Measurements from ENCODE around the gene IL13RA1. TPM values are rescaled to one million over a fixed set of nuclear protein-coding genes. Genes with fewer than 3 reads are reported as not detected.
A peak's percentile ranks its signal among the peaks of the same experiment; 100 is the strongest.
"Not testable (repeated sequence)": the region's sequence is repeated elsewhere in the genome, so short reads cannot be mapped to it uniquely, and the experiment has no call there.

Gene IL13RA1
- 24.7 and 24.8 TPM in 2 replicates for total RNA-seq (2014; rRNA removed; shearing (Covaris generic); ENCODE audit: low replicate concordance)

- Histone ChIP-seq H3K9me3 (no peaks in the 10 kb centered on the region), H3K27me3 (no peaks in the 10 kb centered on the region), H3K36me3 (no peaks in the 10 kb centered on the region), H3K4me3 (peak within 1 kb of the TSS; percentile 61)
- DNase-seq, result peak; percentile 82
Measured at GRCh38 chrX:118726887-118727685, at the start of gene IL13RA1. Gene IL13RA1, plus strand, starts transcription at chrX:118727606. Its CDS starts 33 bp downstream, at chrX:118727639.

GRCh38 chrX:118679290-118679689 lies 48.1 kb upstream of the IL13RA1 start:
- H3K4me3 ChIP-seq, result no peak overlapping the region
- no peaks in the 10 kb centered on the region for H3K27me3 ChIP-seq
- H3K36me3 ChIP-seq, result no peaks in the 10 kb centered on the region
- no peak for DNase-seq
- no peaks in the 10 kb centered on the region for H3K9me3 ChIP-seq

GRCh38 chrX:118682258-118683014 lies 45.0 kb upstream of the IL13RA1 start:
- no peaks in the 10 kb centered on the region for H3K9me3 ChIP-seq
- no peaks in the 10 kb centered on the region for H3K27me3 ChIP-seq
- H3K36me3 ChIP-seq, result no peaks in the 10 kb centered on the region
- DNase-seq, result no peak
- no peak overlapping the region for H3K4me3 ChIP-seq

GRCh38 chrX:118685393-118685792 lies 42.0 kb upstream of the IL13RA1 start:
- Histone ChIP-seq H3K36me3 (no peaks in the 10 kb centered on the region), H3K4me3 (no peak overlapping the region), H3K27me3 (no peaks in the 10 kb centered on the region), H3K9me3 (no peaks in the 10 kb centered on the region)
- DNase-seq, result no peak

GRCh38 chrX:118688935-118689334 lies 38.5 kb upstream of the IL13RA1 start:
- DNase-seq, result no peak
- H3K9me3 ChIP-seq, result no peaks in the 10 kb centered on the region
- H3K27me3 ChIP-seq, result no peaks in the 10 kb centered on the region
- no peaks in the 10 kb centered on the region for H3K36me3 ChIP-seq
- H3K4me3 ChIP-seq, result no peak overlapping the region

GRCh38 chrX:118693843-118694242 lies 33.6 kb upstream of the IL13RA1 start:
- no peak for DNase-seq
- no peaks in the 10 kb centered on the region for H3K27me3 ChIP-seq
- no peaks in the 10 kb centered on the region for H3K9me3 ChIP-seq
- H3K4me3 ChIP-seq, result no peak overlapping the region
- no peaks in the 10 kb centered on the region for H3K36me3 ChIP-seq

GRCh38 chrX:118694638-118695037 lies 32.8 kb upstream of the IL13RA1 start:
- Histone ChIP-seq H3K9me3 (no peaks in the 10 kb centered on the region), H3K4me3 (no peak overlapping the region), H3K36me3 (no peaks in the 10 kb centered on the region), H3K27me3 (no peaks in the 10 kb centered on the region)
- no peak for DNase-seq

GRCh38 chrX:118698516-118699170 lies 28.8 kb upstream of the IL13RA1 start:
- Histone ChIP-seq H3K4me3 (no peak overlapping the region), H3K27me3 (no peaks in the 10 kb centered on the region), H3K9me3 (no peaks in the 10 kb centered on the region), H3K36me3 (no peaks in the 10 kb centered on the region)
- DNase-seq, result no peak

GRCh38 chrX:118702741-118703140 lies 24.7 kb upstream of the IL13RA1 start:
- Histone ChIP-seq H3K4me3 (no peak overlapping the region), H3K36me3 (no peaks in the 10 kb centered on the region), H3K27me3 (no peaks in the 10 kb centered on the region), H3K9me3 (no peaks in the 10 kb centered on the region)
- no peak for DNase-seq

GRCh38 chrX:118706681-118707080 lies 20.7 kb upstream of the IL13RA1 start:
- no peak for DNase-seq
- Histone ChIP-seq H3K9me3 (no peaks in the 10 kb centered on the region), H3K4me3 (no peak overlapping the region), H3K27me3 (no peaks in the 10 kb centered on the region), H3K36me3 (no peaks in the 10 kb centered on the region)

GRCh38 chrX:118714521-118714920 lies 12.9 kb upstream of the IL13RA1 start:
- Histone ChIP-seq H3K4me3 (no peak overlapping the region), H3K9me3 (no peaks in the 10 kb centered on the region), H3K36me3 (no peaks in the 10 kb centered on the region), H3K27me3 (no peaks in the 10 kb centered on the region)
- DNase-seq, result no peak

- H3K27me3 ChIP-seq, H3K36me3 ChIP-seq, DNase-seq, H3K9me3 ChIP-seq, H3K4me3 ChIP-seq: not testable (repeated sequence)
Measured at GRCh38 chrX:118715917-118716316, 11.5 kb upstream of the IL13RA1 start.

- not testable (repeated sequence) for DNase-seq, H3K36me3 ChIP-seq, H3K9me3 ChIP-seq, H3K4me3 ChIP-seq, H3K27me3 ChIP-seq
Measured at GRCh38 chrX:118716833-118717232, 10.6 kb upstream of the IL13RA1 start.

- no peaks in the 10 kb centered on the region for H3K36me3 ChIP-seq
- no peak for DNase-seq
- no peak overlapping the region for H3K4me3 ChIP-seq
- H3K9me3 ChIP-seq, result no peaks in the 10 kb centered on the region
- H3K27me3 ChIP-seq, result no peaks in the 10 kb centered on the region
Measured at GRCh38 chrX:118717678-118718391, 9.6 kb upstream of the IL13RA1 start.

GRCh38 chrX:118718737-118719136 lies 8.7 kb upstream of the IL13RA1 start:
- no peak for DNase-seq
- Histone ChIP-seq H3K27me3 (no peaks in the 10 kb centered on the region), H3K4me3 (no peak overlapping the region), H3K36me3 (no peaks in the 10 kb centered on the region), H3K9me3 (no peaks in the 10 kb centered on the region)

GRCh38 chrX:118720058-118720707 lies 7.2 kb upstream of the IL13RA1 start:
- Histone ChIP-seq H3K9me3 (no peaks in the 10 kb centered on the region), H3K4me3 (no peak overlapping the region), H3K36me3 (no peaks in the 10 kb centered on the region), H3K27me3 (no peaks in the 10 kb centered on the region)
- no peak for DNase-seq
